Frontal cortex (tissue), 4 donors: Measurements from ENCODE around the gene SLIT1. TPM values are rescaled to one million over a fixed set of nuclear protein-coding genes. Genes with fewer than 3 reads are reported as not detected.

ENCODE experiments used
- DNase-seq, 2 donors: peaks; one replicate each; pipeline ENCODE4 v3.0.0; 2012; ENCODE audit warnings: low spot score in 2 of 2
- FAIRE-seq: peaks from 2 replicates; lab custom pipeline; 2012; peaks lifted over from hg19 to GRCh38; lab: Jason Lieb, UNC
- total RNA-seq: library from RNA; depleted of rRNA; stranded (reverse); fragments of >200 nt; gene quantifications from one replicate; pipeline ENCODE4 v1.2.3, GENCODE V29; 2014
- donor health status: control.
- donor health status: control.
- donor health status: control.

SLIT1 gene
- total RNA-seq, 1 donor from 2014 or later: 48.9 TPM

- no peak for FAIRE-seq
- DNase-seq: no peak
These were observed 10.2 kb downstream of the SLIT1 start for GRCh38 chr10:97175586-97175985.

- FAIRE-seq (no peak), DNase-seq (no peak)
These were observed 10.8 kb downstream of the SLIT1 start for GRCh38 chr10:97174941-97175340.

- FAIRE-seq: no peak
These were observed 11.4 kb downstream of the SLIT1 start for GRCh38 chr10:97174276-97174775.

GRCh38 chr10:97173036-97173435 is 12.7 kb downstream of the SLIT1 start:
- DNase-seq (no peak), FAIRE-seq (no peak)

More at GRCh38 chr10:97174276-97174775, 11.4 kb downstream of the SLIT1 start:
- no peak for DNase-seq

GRCh38 chr10:97171001-97171400 is 14.8 kb downstream of the SLIT1 start:
- no peak for FAIRE-seq
- no peak for DNase-seq

- FAIRE-seq (no peak), DNase-seq (no peak)
These were observed 15.7 kb downstream of the SLIT1 start for GRCh38 chr10:97169911-97170693.

GRCh38 chr10:97169063-97169462 is 16.7 kb downstream of the SLIT1 start:
- DNase-seq: no peak
- no peak for FAIRE-seq

GRCh38 chr10:97168645-97169044 is 17.1 kb downstream of the SLIT1 start:
- DNase-seq (no peak), FAIRE-seq (no peak)

GRCh38 chr10:97165499-97165898 is 20.3 kb downstream of the SLIT1 start:
- FAIRE-seq (no peak), DNase-seq (no peak)

GRCh38 chr10:97163781-97164501 is 21.8 kb downstream of the SLIT1 start:
- FAIRE-seq (no peak), DNase-seq (no peak)

GRCh38 chr10:97163181-97163580 is 22.6 kb downstream of the SLIT1 start:
- DNase-seq (no peak), FAIRE-seq (no peak)

- no peak for FAIRE-seq
- DNase-seq: no peak
These were observed 26.0 kb downstream of the SLIT1 start for GRCh38 chr10:97159646-97160305.

- no peak for FAIRE-seq
- DNase-seq: no peak
These were observed 28.1 kb downstream of the SLIT1 start for GRCh38 chr10:97157578-97158095.

GRCh38 chr10:97154781-97155180 is 31.0 kb downstream of the SLIT1 start:
- FAIRE-seq (no peak), DNase-seq (no peak)

GRCh38 chr10:97154162-97154561 is 31.6 kb downstream of the SLIT1 start:
- FAIRE-seq: no peak
- no peak for DNase-seq

GRCh38 chr10:97153270-97153850 is 32.4 kb downstream of the SLIT1 start:
- DNase-seq (no peak), FAIRE-seq (no peak)

GRCh38 chr10:97151307-97151914 is 34.3 kb downstream of the SLIT1 start:
- no peak for DNase-seq
- no peak for FAIRE-seq

GRCh38 chr10:97150616-97151015 is 35.1 kb downstream of the SLIT1 start:
- no peak for DNase-seq
- no peak for FAIRE-seq

- DNase-seq (no peak), FAIRE-seq (no peak)
These were observed 35.7 kb downstream of the SLIT1 start for GRCh38 chr10:97150013-97150595.
